Measurements from ENCODE around the gene UNC13D. TPM values are rescaled to one million over a fixed set of nuclear protein-coding genes. Genes with fewer than 3 reads are reported as not detected.
"Not testable (repeated sequence)": the region's sequence is repeated elsewhere in the genome, so short reads cannot be mapped to it uniquely, and the experiment has no call there.

Gene UNC13D
- total RNA-seq, 2 donors from 2014 or later, result 128 to 143 TPM

DNA sequence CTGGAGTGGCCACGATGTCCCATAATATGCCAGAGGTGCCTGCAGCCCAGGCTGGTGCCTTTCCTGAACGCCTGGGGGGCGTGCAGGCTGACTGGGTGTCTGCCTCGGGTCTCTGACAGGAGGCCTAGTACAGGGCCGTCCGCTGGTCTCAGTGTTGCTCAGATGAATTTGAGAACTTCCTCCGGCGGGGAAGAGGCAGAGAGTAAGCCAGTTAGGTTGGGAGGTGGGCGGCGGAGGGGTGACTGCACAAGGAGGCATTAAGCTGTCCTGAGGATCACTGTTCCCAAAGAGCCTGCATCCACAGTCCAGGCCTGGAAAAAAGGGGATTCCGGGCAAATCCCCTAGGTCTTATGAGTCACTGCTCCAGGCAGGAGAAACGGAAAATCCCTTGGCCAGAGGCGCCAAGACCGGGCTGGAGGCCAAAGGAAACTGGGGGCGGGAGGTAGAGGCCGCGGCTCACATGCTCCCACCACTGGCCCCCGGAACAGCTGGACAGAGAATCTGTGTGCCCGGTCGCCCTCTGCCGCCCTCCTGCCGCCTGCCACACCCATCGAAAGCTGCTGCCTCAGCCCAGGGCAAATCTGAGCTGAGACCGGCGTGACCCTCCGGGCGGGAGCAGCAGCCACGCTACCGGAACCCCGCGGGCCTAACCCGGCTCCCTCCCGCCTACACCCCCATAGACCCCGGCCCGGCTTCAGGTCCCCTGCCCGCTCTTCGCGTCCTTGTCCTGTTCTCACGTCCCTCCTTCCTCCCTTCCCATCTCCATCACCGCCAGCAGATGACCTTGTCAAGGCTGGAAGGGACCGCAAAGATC is 32.9 kb upstream of the UNC13D start:
- peak; percentile 33 to 46 for ATAC-seq
- H3K27ac Mint-ChIP-seq, result peak overlapping the region; percentile 84 to 92
- no peaks in the 10 kb centered on the region for H3K9me3 Mint-ChIP-seq
- peaks cover 0 to 15% of the 10 kb centered on the region in 2 donors for H3K36me3 Mint-ChIP-seq
- DNase-seq (ENCODE audit: low spot score in 2 of 2), result peak; percentile 48 to 75

DNA sequence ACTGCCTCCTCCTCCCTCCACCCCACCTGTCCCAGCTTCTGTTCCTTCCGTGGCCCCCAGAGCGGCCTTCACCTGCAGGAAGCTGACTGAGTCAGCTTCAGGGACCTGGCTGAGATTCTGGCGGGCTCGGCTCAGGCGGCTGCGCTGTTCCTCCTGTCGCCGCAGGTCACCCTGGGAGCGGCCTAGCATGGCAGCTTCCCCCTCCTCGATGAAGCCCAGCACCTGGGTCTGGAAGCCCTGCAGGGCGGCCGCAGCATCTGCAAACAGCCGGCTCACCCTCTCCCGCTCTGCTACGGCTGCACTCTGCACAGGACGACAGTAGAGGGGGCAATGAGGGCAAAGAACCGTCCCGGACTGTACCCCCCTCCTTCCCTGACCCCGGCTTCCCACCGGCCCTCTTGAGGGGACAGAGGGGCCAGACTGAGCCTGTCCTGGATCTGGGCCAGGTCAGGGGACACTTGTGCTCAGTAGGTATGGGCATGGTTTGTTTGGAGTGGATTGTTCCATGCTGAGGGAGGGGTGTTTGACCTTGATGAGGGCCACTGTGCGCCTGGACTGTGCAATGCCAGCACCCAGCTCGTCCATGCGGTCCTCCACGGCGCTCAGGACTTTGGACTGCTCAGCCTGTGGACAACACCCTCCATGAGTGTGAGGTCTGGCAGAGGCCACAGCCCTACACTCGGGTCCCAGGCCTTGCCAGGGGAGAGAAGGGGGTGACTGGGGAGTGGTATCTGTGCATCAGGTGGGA is 32.2 kb upstream of the UNC13D start:
- peak overlapping the region; percentile 84 to 92 for H3K27ac Mint-ChIP-seq
- H3K9me3 Mint-ChIP-seq, result no peaks in the 10 kb centered on the region
- DNase-seq (ENCODE audit: low spot score in 2 of 2), result peak; percentile 65 to 76
- peaks cover 0 to 15% of the 10 kb centered on the region in 2 donors for H3K36me3 Mint-ChIP-seq
- peak; percentile 42 to 66 for ATAC-seq

DNA sequence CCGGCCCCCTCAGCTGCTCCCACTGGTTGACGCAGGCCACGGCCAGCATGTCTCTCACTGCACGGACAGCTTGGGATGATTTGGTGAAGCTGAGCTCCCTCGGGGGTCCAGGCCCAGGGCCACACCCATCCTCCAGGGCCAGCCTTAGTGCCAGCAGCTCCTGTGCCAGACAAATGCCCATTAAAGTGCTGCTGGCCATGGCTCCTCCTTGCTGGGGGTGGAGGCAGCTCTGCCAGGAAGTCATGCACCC is 31.7 kb upstream of the UNC13D start:
- peak overlapping the region; percentile 44 to 84 for H3K27ac Mint-ChIP-seq
- DNase-seq (ENCODE audit: low spot score in 2 of 2), result no peak
- no peaks in the 10 kb centered on the region for H3K9me3 Mint-ChIP-seq
- H3K36me3 Mint-ChIP-seq, result peaks cover 0 to 15% of the 10 kb centered on the region in 2 donors
- no peak for ATAC-seq

DNA sequence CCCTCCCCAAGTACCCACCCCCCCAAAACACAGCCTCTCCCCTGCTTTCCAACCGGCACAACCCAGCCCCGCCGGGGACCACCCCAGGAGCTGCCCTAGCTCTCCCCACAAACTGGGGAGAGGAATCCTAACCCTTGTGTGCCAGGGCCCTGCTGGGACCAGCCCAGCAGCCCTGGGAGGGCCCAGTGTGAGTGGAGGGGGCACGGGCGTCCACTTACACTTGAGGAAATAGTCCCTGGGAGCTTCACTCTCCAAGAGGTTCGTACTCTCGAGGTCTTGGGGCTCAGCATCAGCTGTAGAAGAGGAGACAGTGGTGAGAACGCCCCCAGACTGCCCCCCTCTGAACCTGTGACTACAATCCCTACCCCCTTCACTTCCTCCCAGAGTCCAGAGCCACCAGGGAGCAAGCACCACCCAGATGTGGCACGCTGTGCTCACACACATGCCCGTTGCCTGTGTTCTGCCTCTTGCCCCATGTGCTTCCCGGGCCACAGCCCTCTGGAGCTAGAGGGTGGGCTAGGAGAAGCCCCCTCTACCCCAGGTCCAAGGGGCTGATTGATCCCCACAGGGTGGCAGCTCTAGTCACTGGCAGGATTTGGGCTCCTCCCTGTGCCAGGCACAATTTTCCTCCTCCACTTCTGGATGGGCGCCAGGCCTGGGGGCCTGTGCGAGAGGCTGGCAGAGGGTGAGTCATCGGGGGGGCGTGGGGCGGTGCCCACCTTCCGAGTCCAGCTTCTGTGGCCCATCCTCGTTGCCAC is 31.2 kb upstream of the UNC13D start:
- Mint-ChIP-seq H3K9me3 (no peaks in the 10 kb centered on the region), H3K27ac (peak overlapping the region; percentile 44 to 84), H3K36me3 (peaks cover 0 to 15% of the 10 kb centered on the region in 2 donors)
- ATAC-seq (no peak), DNase-seq (ENCODE audit: low spot score in 2 of 2) (no peak)

DNA sequence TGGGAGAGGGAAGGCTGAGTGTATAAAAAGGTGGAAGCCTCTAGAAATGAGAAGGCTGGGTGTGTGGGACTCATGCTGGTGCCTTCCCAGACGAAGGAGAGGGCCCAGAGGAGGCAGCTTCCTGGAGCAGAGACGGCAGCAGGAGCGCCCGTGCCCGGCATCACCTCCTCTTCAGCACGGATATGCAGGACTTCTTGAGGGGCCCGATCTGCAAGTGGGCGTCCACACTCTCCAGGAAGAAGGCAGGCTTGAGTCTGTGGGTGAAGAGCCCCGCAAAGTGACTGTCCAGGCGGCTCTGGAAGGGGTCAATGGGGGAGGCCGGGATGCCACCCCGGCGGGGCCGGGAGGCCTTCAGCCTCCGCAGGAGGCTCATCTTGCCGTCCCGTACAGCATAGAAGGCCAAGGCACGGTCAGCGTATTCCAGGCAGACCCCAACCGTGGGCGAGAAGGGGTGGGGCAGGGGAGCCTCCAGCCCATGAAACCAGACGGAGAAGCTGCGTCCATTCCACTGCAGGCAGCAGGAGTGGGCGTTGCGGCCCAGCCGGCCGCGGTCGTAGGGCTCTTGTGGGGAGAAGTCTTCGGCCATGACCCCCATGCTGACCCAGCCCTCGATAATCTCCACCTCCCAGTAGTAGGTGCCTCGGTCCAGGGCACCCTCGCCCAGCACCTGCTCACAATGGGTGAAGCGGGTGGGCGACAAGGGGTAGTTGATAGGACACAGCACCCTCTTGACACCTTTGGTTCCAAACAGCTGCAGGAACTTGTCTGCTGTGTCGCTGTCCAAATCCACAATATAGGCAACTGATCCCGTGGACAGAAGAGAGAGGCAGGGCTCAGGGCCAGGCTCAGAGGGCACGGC is 30.3 kb upstream of the UNC13D start:
- Mint-ChIP-seq H3K27ac (peak overlapping the region in 1 of 2 donors; percentile 42), H3K9me3 (no peaks in the 10 kb centered on the region), H3K36me3 (peaks cover 0 to 15% of the 10 kb centered on the region in 2 donors)
- no peak for DNase-seq (ENCODE audit: low spot score in 2 of 2)
- ATAC-seq, result no peak

DNA sequence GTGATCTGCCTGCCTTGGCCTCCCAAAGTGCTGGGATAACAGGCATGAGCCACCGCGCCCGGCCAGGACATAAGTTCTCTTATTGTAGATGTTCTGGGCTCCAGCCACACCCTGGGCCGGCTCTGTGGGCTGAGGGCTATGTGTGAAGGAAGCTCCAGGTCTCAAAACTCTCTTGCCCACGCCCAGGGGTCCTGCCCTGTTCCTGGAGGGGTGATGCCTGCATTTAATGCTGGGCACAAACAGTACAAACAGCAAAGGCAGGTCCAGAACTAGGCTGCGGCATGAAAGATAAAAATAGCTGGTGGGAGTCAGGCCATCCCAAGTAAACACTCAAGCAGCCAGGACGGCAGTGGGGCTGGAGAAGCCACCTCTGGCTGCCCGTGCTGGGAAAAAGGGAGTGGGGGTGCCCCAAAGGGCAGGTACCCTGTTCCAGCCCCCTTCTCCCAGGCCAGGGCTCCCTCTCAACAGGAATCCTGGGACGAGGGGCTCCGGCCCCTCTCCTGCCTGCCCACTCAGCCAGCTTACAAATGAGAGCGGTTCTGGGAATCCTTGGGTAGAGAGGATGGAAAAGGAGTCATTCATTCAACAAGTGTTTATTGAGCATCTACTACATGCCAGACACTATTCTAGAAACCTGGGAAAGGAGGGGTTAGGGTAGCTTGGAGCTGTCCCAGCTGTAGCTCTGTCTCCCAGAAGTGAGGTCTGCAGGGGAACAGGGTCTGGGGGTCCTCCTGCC is 29.6 kb upstream of the UNC13D start:
- peaks cover 0 to 15% of the 10 kb centered on the region in 2 donors for H3K36me3 Mint-ChIP-seq
- peak overlapping the region in 1 of 2 donors; percentile 64 for H3K27ac Mint-ChIP-seq
- no peaks in the 10 kb centered on the region for H3K9me3 Mint-ChIP-seq
- DNase-seq (ENCODE audit: low spot score in 2 of 2), result no peak
- ATAC-seq, result no peak

DNA sequence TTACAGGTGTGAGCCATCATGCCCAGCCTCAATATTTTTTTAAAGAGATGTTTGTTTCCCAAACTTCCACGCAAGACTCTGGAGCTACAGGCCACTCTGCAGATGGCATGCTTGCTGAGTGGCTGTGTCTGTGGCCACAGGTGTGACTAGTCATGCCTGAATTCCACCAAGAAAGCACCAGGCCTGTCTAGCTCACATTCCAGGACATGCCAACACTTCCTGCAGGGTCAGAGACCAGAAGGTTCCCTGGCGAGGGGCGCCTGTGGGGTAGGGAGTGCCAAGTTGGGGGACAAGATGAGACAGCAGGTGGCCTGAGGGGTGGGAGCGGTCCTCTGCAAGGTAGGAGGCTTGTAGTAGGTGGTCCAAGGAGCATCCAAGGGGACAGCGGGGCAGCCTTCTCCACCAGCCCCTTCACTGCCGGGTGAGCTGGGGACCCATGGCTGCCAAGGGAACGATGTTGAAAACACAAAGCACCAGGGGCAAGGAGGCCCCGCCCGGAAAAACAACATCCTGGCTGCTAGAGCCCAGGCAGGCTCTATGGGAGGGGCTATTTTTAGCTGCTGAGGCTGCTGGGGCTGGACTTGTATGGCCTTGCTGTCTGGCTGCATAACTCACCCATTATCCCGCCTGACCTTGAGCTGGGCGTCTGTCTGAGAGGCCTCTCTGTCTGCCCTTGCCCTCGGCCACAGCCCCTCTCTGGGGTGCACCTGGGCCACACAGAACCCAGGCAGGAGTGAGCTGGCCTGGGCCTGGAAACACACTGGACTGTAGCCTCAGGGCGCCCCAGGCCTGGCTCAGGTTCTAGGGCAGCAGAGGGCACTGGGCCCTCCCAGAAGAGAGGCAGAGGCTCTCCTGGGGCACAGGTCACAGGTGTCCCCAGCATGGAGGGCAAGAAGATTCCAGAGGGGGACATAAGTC is 28.5 kb upstream of the UNC13D start:
- no peak for DNase-seq (ENCODE audit: low spot score in 2 of 2)
- peak overlapping the region; percentile 64 to 92 for H3K27ac Mint-ChIP-seq
- H3K9me3 Mint-ChIP-seq, result no peaks in the 10 kb centered on the region
- no peak for ATAC-seq
- peaks cover 0 to 13% of the 10 kb centered on the region in 2 donors for H3K36me3 Mint-ChIP-seq

DNA sequence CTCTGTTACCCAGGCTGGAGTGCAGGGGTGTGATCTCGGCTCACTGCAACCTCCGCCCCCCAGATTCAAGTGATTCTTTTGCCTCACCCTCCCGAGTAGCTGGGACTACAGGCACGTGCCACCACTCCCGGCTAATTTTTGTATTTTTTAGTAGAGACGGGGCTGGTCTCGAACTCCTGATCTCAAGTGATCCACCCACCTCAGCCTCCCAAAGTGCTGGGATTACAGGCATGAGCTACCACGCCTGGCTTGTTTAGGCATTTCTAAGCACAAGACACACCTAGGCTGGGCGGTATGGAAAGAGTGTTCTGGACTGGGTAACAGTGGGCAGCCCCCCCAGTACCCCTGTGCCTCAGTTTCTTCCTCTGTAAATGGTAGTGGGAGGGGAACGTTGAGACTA is 26.0 kb upstream of the UNC13D start:
- not testable (repeated sequence) for H3K36me3 Mint-ChIP-seq; ATAC-seq; H3K27ac Mint-ChIP-seq; DNase-seq (ENCODE audit: low spot score in 2 of 2); H3K9me3 Mint-ChIP-seq

DNA sequence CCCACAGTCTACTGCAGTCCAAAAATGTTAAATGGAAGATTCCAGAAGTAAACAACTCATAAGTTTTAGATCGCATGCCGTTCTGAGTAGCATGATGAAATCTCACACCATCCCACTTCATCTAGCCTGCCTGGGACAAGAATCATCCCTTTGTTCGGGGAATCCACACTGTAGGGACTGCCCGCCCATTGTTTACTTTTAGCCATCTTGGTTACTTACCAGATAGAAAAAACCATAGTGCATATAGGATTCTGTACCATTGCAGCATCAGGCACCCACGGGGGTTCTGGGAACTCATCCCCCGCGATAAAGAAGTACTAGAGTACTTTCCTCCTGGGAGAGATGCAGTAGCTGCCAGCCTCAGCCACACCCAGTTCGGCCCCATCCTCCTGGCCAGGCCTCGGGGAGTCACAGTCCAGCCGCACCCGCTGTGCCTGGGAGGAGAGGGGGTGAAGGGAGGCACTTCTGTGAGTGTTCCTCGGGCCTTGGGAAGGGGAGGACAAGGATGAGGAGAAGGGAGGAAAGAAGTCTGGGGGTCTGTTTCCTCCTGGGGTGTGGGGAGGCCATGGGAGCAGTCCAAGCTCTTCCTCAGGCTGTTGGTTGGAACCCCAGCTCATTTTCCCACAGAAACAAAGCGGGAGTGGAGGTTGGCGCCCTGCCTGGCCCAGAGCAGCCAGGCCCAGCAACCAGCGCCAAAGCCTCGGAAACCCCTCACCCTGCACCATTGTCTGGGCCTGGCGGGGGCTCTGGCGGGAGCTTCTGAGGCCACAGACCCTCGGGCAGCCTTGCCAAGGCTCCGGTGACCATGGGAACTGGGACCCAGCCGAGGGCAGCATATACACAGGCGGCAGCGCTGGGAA is 25.3 kb upstream of the UNC13D start:
- DNase-seq (ENCODE audit: low spot score in 2 of 2) (no peak), ATAC-seq (no peak)
- Mint-ChIP-seq H3K27ac (no peak overlapping the region), H3K9me3 (no peaks in the 10 kb centered on the region), H3K36me3 (no peaks in the 10 kb centered on the region)

DNA sequence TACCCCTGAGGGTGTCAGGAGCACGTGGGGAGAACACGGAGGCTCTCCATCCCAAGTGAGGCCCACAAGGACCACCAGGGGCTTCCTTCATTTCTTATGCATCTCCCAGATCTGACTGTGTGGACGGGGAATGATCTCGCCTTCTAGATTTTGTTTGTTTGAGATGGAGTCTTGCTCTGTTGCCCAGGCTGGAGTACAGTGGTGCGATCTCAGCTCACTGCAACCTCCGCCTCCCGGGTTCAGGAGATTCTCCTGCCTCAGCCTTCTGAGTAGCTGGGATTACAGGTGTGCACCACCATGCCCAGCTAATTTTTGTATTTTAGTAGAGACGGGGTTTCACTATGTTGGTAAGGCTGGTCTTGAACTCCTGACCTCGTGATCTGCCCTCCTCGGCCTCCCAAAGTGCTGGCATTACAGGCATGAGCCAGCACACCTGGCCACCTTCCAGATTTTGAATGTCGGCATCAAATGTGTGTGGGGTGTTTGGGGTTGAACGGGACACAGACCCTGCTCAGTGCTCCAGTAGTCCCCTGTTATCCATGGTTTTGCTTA is 24.6 kb upstream of the UNC13D start:
- not testable (repeated sequence) for DNase-seq (ENCODE audit: low spot score in 2 of 2); H3K36me3 Mint-ChIP-seq; H3K9me3 Mint-ChIP-seq; ATAC-seq
- H3K27ac Mint-ChIP-seq, result peak overlapping the region in 1 of 2 donors; percentile 35

DNA sequence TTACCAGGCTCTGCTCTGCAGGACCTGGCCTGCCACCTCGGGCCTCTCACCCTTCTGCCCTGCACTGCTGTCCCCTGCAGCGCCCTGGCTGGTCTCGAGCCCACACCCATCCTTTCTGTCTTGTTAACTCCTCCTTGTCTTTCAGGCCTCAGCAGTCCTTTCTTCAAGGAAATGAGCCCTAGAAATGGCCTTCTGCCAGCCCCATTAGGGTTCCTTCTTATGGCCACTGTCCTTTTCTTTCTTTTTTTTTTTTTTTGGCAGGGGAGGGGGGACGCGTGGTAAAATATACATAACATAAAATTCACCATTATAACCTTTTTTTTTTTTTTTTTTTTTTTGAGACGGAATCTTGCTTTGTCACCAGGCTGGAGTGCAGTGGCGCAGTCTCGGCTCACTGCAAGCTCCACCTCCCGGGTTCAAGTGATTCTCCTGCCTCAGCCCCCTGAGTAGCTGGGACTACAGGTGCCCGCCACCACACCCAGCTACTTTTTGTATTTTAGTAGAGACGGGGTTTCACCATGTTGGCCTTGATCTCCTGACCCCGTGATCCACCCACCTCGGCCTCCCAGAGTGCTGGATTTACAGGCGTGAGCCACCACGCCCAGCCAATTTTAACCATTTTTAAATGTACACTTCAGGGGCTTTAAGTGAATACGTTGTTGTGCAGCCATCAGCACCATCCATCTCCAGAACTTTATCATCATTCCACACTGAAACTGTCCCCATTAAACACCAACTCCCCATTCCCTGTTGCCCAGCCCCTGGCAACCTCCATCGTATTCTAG is 21.4 kb upstream of the UNC13D start:
- not testable (repeated sequence) for DNase-seq (ENCODE audit: low spot score in 2 of 2); H3K36me3 Mint-ChIP-seq; H3K9me3 Mint-ChIP-seq; ATAC-seq
- H3K27ac Mint-ChIP-seq, result peak overlapping the region in 1 of 2 donors; percentile 72

DNA sequence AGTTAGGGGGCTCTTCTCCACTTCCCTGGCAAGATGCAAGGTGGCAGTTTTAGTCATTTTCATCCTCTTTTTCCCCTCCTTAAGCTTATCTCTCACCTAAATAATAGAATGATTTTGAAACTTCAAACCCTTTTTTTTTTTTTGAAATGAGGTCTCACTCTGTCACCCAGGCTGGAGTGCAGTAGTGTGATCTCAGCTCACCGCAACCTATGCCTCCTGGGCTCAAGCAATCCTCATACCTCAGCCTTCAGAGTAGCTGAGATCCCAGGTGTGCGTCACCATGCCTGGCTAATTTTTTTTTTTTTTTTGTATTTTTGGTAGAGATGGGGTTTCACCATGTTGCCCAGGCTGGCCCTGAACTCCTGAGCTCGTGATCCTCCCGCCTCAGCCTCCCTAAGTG is 20.7 kb upstream of the UNC13D start:
- peak; percentile 59 to 80 for ATAC-seq
- H3K27ac Mint-ChIP-seq, result peak overlapping the region in 1 of 2 donors; percentile 72
- not testable (repeated sequence) for H3K9me3 Mint-ChIP-seq; DNase-seq (ENCODE audit: low spot score in 2 of 2); H3K36me3 Mint-ChIP-seq

DNA sequence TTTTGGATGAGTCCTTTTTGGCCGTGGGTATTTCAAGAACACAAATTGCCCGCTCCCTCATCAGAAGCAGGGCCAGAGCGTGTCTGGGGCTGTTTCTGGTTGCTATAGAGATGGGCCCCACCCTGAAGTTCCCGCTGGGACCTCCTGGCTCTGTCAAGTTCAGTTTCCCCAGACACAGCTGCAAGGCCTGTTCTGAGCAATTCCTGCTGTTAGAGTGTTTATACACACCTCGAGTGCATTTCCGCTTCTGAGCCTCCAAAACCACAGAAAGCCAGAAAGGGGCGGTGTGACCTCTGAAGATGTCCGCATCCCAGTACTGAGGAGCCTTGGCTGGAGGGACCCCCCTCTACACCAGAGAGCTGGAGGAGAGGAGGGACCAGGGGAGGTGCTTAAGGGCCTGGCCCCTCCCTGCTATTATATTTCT is 20.3 kb upstream of the UNC13D start:
- DNase-seq (ENCODE audit: low spot score in 2 of 2), result peak in 1 of 2 donors; percentile 36
- peak; percentile 72 to 80 for ATAC-seq
- H3K36me3 Mint-ChIP-seq, result no peaks in the 10 kb centered on the region
- H3K27ac Mint-ChIP-seq, result peak overlapping the region; percentile 65 to 72
- no peaks in the 10 kb centered on the region for H3K9me3 Mint-ChIP-seq

Measured in activated naive CD4-positive, alpha-beta T cell treated with anti-CD3 and anti-CD28 coated beads, Interleukin-2, amount 50 U/mL, for 72 hours (primary cell).